ENCODE measurements around the gene ELP4.
"Not testable (repeated sequence)": the region's sequence is repeated elsewhere in the genome, so short reads cannot be mapped to it uniquely, and the experiment has no call there.

ELP4 gene

GRCh38 chr11:31690516-31690915 lies 180.9 kb downstream of the ELP4 start:
- DNase-seq (ENCODE audit: insufficient read length, low spot score) (no peak), FAIRE-seq (no peak)

DNA sequence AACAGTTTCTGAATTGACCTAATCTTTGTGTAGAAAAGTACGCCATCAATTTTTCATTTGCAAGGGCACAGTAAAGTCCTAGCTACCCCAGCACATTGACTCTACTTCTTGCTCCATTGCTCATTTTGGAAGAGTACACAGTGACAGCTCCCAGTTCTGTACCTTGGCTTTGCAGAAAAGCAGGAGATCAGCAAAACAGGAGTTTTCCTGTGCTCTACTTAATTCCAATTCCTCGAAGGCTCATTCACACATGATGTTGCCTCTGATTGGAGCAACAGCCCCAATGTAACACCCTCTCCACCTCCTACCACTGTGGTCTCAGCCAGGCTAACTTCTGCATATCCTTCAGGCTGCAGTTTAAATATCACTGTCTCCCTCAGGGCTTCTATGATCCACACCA lies 182.9 kb downstream of the ELP4 start:
- DNase-seq (ENCODE audit: insufficient read length, low spot score) (no peak), FAIRE-seq (no peak)

DNA sequence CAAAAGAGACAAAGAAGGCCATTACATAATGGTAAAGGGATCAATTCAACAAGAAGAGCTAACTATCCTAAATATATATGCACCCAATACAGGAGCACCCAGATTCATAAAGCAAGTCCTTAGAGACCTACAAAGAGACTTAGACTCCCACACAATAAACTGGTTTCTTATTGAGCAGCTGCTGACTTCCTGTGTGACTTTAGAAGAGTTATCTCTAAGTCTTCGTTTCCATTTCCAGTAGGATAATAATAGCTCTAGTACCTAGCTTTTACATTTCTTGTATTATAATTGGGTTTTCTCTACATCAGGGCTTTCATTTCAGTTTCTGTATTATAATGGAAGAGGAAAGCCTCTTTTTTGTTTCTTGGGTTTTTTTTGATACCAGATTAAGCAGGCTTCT lies 187.5 kb downstream of the ELP4 start:
- FAIRE-seq; DNase-seq (ENCODE audit: insufficient read length, low spot score): not testable (repeated sequence)

- no peak for FAIRE-seq
- DNase-seq (ENCODE audit: insufficient read length, low spot score): no peak
Measured at GRCh38 chr11:31699066-31699465, 189.5 kb downstream of the ELP4 start.

DNA sequence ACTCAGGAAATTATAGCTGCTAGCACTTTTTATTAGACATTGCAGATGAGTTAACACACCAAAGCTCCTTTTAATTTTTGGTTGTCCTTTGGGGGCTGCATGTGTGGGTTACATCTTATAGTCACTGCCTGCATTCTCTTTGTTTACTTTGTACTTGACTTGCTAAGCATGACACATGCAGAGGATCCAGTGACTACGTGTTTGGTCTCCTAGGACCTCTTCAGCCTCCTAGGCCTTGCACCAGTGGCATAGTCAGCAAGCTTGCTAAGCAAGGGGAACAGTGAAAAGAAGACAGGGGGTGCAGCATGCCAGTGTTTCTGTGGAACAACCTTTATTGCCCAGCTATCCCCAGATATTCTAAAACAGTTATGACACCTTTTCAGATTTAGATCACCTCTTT lies 193.4 kb downstream of the ELP4 start:
- FAIRE-seq (no peak), DNase-seq (ENCODE audit: insufficient read length, low spot score) (no peak)

GRCh38 chr11:31706357-31706756 lies 196.8 kb downstream of the ELP4 start:
- FAIRE-seq: no peak
- DNase-seq (ENCODE audit: insufficient read length, low spot score): no peak

GRCh38 chr11:31711137-31711536 lies 201.6 kb downstream of the ELP4 start:
- DNase-seq (ENCODE audit: insufficient read length, low spot score) (no peak), FAIRE-seq (peak; percentile 42)

DNA sequence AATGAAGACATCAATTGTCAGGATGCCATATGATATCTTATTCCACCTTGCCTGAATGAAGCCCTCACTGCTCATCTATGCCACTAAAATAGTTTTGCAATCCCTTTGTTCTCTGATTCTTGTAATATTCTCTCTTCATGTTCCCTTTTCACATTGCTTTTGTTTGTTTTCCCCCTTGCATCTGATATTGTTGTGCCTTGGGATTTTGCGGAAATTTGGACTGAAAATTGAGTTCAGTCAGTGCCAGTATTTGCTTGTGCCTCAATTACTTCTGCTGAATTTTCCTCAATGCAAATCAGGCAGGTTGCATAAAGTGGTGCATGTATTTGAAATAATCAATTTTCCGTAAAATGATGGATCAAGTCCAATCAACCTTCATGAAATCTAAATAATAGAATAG lies 203.3 kb downstream of the ELP4 start:
- no peak for FAIRE-seq
- no peak for DNase-seq (ENCODE audit: insufficient read length, low spot score)

- DNase-seq (ENCODE audit: insufficient read length, low spot score) (no peak), FAIRE-seq (no peak)
Measured at GRCh38 chr11:31714840-31715239, 205.3 kb downstream of the ELP4 start.

- FAIRE-seq (no peak), DNase-seq (ENCODE audit: insufficient read length, low spot score) (no peak)
Measured at GRCh38 chr11:31720225-31720624, 210.7 kb downstream of the ELP4 start.

- FAIRE-seq (no peak), DNase-seq (ENCODE audit: insufficient read length, low spot score) (no peak)
Measured at GRCh38 chr11:31720671-31721365, 211.3 kb downstream of the ELP4 start.

DNA sequence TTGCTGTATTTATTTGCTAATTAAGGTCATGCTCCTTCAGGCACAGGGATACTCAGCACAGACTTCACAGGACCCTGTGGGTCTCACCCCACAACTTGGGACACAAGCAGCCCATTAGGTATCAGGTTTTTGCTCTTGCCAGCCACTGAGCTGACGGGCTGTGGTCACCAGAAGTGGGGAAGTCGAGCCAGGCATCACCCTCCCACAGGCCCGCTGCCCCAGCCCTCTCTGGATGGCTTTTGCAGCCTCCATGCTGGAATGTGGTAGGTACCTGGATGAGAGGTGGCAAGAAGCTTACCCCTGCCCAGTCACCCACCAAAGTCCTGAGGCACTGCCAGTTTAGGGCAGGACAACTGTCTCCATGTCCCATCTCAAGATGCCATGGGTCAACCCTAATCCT lies 213.2 kb downstream of the ELP4 start:
- no peak for DNase-seq (ENCODE audit: insufficient read length, low spot score)
- no peak for FAIRE-seq

DNA sequence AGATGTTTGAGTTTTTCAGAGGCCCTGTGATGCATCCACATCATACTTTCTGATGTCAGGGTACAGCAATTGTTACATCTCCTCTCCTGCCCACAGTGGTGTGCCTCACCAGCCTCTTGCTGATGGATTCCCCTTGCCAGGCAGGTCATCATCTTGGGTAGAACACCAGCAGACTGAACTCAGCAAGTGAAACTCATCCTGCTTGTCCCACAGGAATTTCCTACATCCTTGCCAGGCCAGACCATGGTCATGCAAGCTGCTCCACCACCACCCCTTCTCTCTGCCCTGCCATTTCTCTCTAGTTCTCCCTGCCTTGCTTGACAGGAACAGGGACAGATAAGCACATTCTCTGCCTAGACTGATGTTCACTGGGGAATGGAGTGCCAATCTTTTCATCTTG lies 215.6 kb downstream of the ELP4 start:
- FAIRE-seq: no peak
- no peak for DNase-seq (ENCODE audit: insufficient read length, low spot score)

DNA sequence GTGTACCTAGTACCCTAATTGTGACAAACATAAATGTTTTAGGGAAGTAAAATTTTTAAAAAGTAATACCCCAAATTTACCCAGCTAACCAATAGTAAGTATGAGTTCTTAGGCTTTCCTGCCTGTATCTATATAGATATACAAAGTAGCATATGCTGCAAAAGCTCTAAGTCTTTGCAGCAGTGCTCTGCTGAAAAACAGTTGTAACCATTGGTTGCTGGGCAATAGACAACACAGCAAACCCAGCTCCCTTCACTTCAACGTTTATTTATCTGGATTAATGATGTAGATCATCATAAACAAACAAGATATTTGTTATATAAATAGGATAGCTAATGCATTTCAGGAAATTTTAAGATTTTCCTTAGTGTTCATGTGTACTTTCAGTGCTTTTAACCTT lies 218.9 kb downstream of the ELP4 start:
- no peak for FAIRE-seq

GRCh38 chr11:31740131-31740530 lies 230.6 kb downstream of the ELP4 start:
- DNase-seq (ENCODE audit: insufficient read length, low spot score): no peak
- FAIRE-seq: no peak

More for the DNA sequence above, 218.9 kb downstream of the ELP4 start:
- DNase-seq (ENCODE audit: insufficient read length, low spot score): no peak

- not testable (repeated sequence) for FAIRE-seq; DNase-seq (ENCODE audit: insufficient read length, low spot score)
Measured at GRCh38 chr11:31740731-31741368, 231.3 kb downstream of the ELP4 start.

DNA sequence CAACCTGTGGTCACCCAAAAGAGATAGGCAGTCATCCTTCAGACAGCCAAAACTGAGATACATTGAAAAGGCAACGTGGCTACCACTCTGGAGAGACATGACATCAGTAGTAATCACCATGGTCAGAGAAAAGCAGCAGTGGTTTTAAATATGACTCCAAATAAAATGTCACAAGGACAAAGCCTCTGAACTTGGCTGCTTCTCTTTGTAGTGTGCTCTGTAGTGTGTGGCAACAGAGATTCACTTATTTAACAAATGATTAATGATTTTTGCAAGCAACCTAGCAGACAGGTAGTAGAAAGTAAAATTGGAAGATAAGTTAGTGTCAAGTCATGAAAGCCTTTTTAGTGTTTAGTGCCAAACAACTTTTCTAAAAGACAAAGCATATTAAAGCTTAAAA lies 238.0 kb downstream of the ELP4 start:
- FAIRE-seq: no peak

DNA sequence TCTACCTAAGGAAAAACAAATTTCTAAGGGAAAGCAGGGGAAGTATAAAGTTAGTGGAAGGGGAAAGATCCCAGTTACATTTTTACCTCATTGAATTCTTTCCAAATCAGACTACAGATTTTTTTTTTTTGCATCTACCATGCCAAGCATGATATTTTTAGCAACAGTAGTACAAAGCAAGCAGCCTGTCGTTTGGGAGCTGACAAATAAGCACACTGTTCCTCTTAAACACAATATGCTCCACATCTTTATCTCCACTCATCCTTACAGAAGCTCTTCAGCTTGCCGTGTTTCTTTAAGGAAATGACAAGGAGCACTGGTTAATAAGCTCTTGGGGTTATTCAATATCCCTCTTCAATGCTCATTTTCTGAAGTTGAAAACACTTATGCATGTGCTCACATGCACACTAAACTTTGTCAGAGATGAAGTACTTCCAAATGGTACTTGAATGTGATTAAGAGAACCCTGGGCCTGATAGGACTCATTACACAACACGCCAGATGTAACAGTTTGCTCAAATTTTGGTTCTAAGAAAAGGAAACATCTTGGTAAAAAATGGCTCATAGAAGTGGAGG lies 247.8 kb downstream of the ELP4 start:
- no peak for DNase-seq (ENCODE audit: insufficient read length, low spot score)
- FAIRE-seq: no peak

More for the DNA sequence above, 238.0 kb downstream of the ELP4 start:
- no peak for DNase-seq (ENCODE audit: insufficient read length, low spot score)

DNA sequence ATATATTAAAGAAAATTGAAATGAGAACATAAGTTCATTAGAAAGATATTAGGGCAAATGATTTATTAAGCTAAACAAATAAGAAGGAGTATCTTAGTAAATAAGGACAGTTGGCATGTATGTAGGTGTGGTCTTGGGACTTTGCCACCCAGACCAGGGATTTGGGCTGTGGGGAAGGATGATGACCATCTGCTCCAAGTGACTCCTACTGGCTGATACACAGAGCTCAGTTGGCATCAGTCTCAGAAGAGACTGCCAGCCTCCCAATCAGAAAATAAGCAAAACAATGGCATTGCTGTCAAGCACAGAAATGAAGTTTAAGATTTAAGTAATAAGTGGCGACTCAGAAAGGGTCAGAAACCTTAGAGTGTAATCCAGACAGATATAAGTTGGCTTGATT lies 252.1 kb downstream of the ELP4 start:
- FAIRE-seq: no peak

DNA sequence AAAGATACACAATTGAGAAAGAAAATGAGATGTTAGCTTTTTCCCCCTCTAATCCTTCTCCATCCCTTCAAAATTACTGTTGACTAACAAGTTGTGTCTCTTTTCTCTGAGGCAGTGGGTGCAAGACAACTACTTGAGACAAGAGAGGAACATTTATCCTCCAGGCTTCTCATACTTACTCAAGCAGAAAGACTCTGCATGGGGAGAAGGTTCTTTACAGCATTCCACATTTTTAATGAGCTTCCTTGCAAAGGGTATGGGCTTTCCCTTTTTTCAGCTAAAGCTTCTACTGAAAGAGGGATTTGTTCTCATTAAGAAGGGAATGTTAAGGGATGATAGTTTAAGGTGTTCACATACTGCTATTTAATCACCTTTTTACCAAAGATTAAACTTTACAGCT lies 253.7 kb downstream of the ELP4 start:
- DNase-seq (ENCODE audit: insufficient read length, low spot score) (no peak), FAIRE-seq (peak; percentile 42)

More for the DNA sequence above, 252.1 kb downstream of the ELP4 start:
- DNase-seq (ENCODE audit: insufficient read length, low spot score): no peak

- FAIRE-seq (no peak), DNase-seq (ENCODE audit: insufficient read length, low spot score) (no peak)
Measured at GRCh38 chr11:31764261-31764660, 254.7 kb downstream of the ELP4 start.

DNA sequence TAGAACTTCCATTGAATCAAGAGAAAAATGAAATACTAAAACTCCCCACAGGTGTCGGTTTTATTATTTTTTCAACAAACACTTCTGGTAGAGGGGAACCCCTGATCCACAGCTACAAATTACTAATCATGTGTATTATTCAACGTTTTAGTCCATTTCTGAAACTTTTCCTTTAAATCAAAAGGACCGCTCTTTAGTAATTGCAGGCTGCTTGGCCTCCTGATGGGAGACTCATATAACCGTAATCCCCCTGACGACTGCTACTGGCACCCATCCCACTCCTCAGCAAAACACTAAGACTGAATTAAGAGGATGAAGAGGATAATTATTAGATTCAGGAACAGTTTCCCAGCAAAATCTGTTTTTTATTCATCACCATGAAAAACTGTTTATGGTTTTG lies 255.2 kb downstream of the ELP4 start:
- FAIRE-seq (no peak), DNase-seq (ENCODE audit: insufficient read length, low spot score) (no peak)

Data from GM19239 (cell line).